HepG2 (cell line): ENCODE data around the gene SIT1. TPM values are rescaled to one million over a fixed set of nuclear protein-coding genes. Genes with fewer than 3 reads are reported as not detected.
A peak's percentile ranks its signal among the peaks of the same experiment; 100 is the strongest.

Source experiments
- ARID4A ChIP-seq: sonication (generic); formaldehyde crosslinking; IDR thresholded peaks from 2 replicates; pipeline ENCODE4 v1.5.0; 2020; ENCODE audit warnings: mild to moderate bottlenecking, missing genetic modification reagents, borderline replicate concordance
- CBX1 ChIP-seq: IDR thresholded peaks from one replicate; pipeline ENCODE4 v1.6.1; 2016; ENCODE audit warnings: antibody characterized with exemption, low read depth
- GATAD1 ChIP-seq: IDR thresholded peaks from 2 replicates; pipeline ENCODE4 v1.6.1; 2016; ENCODE audit warnings: missing genetic modification reagents, missing compliant biosample characterization
- GZF1 ChIP-seq: sonication (generic); formaldehyde crosslinking; IDR thresholded peaks from 2 replicates; pipeline ENCODE4 v1.5.1; 2020; ENCODE audit warnings: mild to moderate bottlenecking, missing genetic modification reagents
- HBP1 ChIP-seq: IDR thresholded peaks from 2 replicates; pipeline ENCODE4 v1.6.1; 2016; ENCODE audit warnings: low read depth, control low read depth
- MLLT10 ChIP-seq: sonication (generic); formaldehyde crosslinking; IDR thresholded peaks from 2 replicates; pipeline ENCODE4 v1.4.0; 2020; ENCODE audit warnings: missing genetic modification reagents
- NKX3-1 ChIP-seq: sonication (generic); formaldehyde crosslinking; IDR thresholded peaks from 2 replicates; pipeline ENCODE4 v1.5.0; 2020; ENCODE audit warnings: missing genetic modification reagents
- SMAD3 ChIP-seq: sonication (generic); formaldehyde crosslinking; IDR thresholded peaks from 2 replicates; pipeline ENCODE4 v1.4.0; 2020; ENCODE audit warnings: missing genetic modification reagents
- USF2 ChIP-seq, 2 experiments: sonication (generic) in 1 of 2; formaldehyde crosslinking in 1 of 2; IDR thresholded peaks; 2 replicates each; pipeline versions ENCODE4 v1.5.1 to v1.6.1; 2011 to 2020; ENCODE audit warnings: borderline replicate concordance in 1 of 2, low read depth in 1 of 2, low read length in 1 of 2, mild to moderate bottlenecking in 1 of 2, missing genetic modification reagents in 1 of 2, moderate library complexity in 1 of 2
- ZBTB4 ChIP-seq: sonication (generic); formaldehyde crosslinking; IDR thresholded peaks from 2 replicates; pipeline ENCODE4 v1.4.0; 2020; ENCODE audit warnings: missing genetic modification reagents, mild to moderate bottlenecking, borderline replicate concordance
- ZNF160 ChIP-seq: sonication (generic); formaldehyde crosslinking; IDR thresholded peaks from 2 replicates; pipeline ENCODE4 v1.8.0; 2022; ENCODE audit warnings: mild to moderate bottlenecking, inconsistent platforms, missing genetic modification reagents
- ZNF276 ChIP-seq: sonication (generic); formaldehyde crosslinking; IDR thresholded peaks from 2 replicates; pipeline ENCODE4 v1.4.0; 2020; ENCODE audit warnings: mild to moderate bottlenecking, low read depth, missing genetic modification reagents
- ZNF737 ChIP-seq: sonication (generic); formaldehyde crosslinking; IDR thresholded peaks from 2 replicates; pipeline ENCODE4 v1.5.0; 2020; ENCODE audit warnings: missing genetic modification reagents, mild to moderate bottlenecking, borderline replicate concordance
- ZNF839 ChIP-seq: sonication (generic); formaldehyde crosslinking; IDR thresholded peaks from 2 replicates; pipeline ENCODE4 v1.4.0; 2020; ENCODE audit warnings: missing genetic modification reagents, mild to moderate bottlenecking, borderline replicate concordance
- ZSCAN30 ChIP-seq: sonication (generic); formaldehyde crosslinking; IDR thresholded peaks from 2 replicates; pipeline ENCODE4 v1.5.0; 2020; ENCODE audit warnings: mild to moderate bottlenecking, missing genetic modification reagents
- polyA plus RNA-seq, 8 experiments: library from polyadenylated mRNA; depleted of rRNA in 3 of 8; stranded (reverse) in 7 of 8; unstranded in 1 of 8; fragments of >200 nt; fragmentation: Illumina TruSeq in 4 of 8; extraction: Trizol in 4 of 8; gene quantifications; 2 replicates each; pipeline versions ENCODE4 v1.2.1 to v1.2.3, GENCODE V29; 2011 to 2016; ENCODE audit warnings: low read depth in 4 of 8, missing spikeins in 1 of 8, mixed read lengths in 1 of 8; ENCODE audit not compliant: insufficient read depth in 1 of 8
- total RNA-seq, 5 experiments: library from RNA; depleted of rRNA; stranded (reverse); fragments of >200 nt; fragmentation: Illumina TruSeq; extraction: Trizol; gene quantifications; 2 replicates each; pipeline ENCODE4 v1.2.3, GENCODE V29; 2016; ENCODE audit warnings: low read depth in 1 of 5

SIT1 gene
- total and polyA plus RNA-seq, 2 of the 13 experiments (the other 11 are each of a cell fraction or from before 2014, with no cell fraction given) = 0.09 to 6.7 TPM

GRCh38 chr9:35657546-35658136 lies 6.9 kb upstream of the SIT1 start, which contains the start of gene RMRP (continued):
- TF ChIP-seq ZNF737 (0 out of 2 replicates have a peak, but pooled peaks have one; percentile 76), ZNF276 (CRISPR knock-in tag) (peak; percentile 83; the same call in 1 of the 2 replicates), NKX3-1 (CRISPR knock-in tag) (peak; percentile 98), USF2 (IDR thresholded peaks at IDR 0.05; ENCODE audit: low read depth, low read length) (peak; percentile 42; the same call in 1 of the 2 replicates), USF2 (CRISPR knock-in tag; IDR thresholded peaks at IDR 0.05; ENCODE audit: borderline replicate concordance) (peak; percentile 67; the same call in 1 of the 2 replicates), ZNF839 (peak; percentile 53; the same call in 1 of the 2 replicates), ZBTB4 (CRISPR knock-in tag) (peak; percentile 90; the same call in 1 of the 2 replicates), MLLT10 (CRISPR knock-in tag) (no peak), ZSCAN30 (CRISPR knock-in tag) (peak; percentile 57; the same call in 1 of the 2 replicates), GZF1 (CRISPR knock-in tag) (peak; percentile 72; the same call in 1 of the 2 replicates), ARID4A (CRISPR knock-in tag) (peak; percentile 86; the same call in 1 of the 2 replicates), HBP1 (CRISPR knock-in tag) (peak; percentile 77), ZNF160 (CRISPR knock-in tag) (peak; percentile 96), CBX1 (peak; percentile 98), SMAD3 (CRISPR knock-in tag) (peak; percentile 99), GATAD1 (peak; percentile 84)
